ENCODE data around the gene CKAP5.

CKAP5 gene

DNA sequence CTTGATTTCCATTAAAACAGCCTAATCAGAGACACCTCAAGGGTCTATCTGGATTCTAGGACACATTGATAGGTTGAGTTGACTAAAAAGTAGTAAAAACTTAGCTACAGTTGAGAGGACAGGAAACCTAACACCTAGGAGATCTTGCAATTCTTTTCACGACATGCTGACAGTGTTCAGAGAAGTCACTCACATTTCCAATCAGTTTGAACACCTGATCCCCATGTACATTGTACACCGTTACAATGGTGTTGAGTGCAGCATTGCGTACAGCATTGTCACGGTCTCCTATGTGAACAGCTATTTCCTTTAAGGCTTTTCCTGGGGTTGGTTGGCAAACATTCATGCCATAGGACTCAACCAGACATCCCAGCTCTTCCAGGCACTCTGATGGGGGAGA, 84.3 kb downstream of the CKAP5 start:
- DNase-seq: no peak

DNA sequence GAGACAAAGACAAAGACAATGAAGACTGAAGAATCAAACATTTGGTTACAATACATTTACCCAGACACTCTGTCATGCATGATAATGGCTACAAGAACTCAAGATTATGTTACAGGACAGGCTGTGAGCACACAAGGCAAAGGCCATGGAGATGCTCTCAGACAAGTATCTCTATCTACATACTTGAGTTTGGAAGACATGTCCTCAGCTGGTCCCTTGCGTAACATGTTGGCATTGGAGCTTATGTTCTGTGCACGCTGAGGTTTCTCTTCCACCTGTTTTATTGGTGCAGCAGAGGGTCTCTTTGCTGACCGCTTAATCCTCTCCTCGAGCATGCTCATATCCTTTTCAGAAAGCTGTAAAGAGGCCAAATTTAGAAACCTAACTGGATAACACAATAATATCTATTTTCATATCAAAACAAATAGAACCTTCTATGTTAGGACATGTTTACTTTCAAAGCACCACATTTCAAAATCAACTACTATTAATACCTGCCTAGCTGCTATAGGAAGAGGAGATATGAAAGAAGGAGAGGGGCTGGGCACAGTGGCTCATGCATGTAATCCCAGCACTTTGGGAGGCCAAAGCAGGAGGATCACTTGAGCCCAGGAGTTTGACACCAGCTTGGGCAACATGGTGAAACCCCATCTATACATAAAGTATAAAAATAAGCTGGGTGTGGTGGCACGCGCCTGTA, 85.5 kb downstream of the CKAP5 start:
- no peak for DNase-seq

DNA sequence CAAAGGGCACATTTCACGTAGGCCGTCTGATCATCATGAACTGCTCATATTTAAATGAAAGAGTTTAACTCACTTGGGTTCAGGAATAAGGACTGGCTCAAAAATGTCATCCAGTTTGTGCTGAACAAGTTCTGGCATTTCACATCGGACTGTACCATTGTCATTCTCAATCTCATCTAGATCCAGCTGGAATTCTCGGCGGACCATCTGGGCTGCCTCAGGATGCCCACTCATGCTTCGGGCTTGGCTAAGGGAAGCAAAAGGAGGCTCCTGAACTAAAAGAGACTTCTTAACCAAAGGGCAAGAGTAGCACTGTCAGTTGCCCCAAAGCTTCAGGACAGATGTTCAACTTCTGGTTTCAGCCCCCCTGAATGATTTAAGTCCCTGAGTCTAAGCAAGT, 86.9 kb downstream of the CKAP5 start:
- DNase-seq: no peak

DNA sequence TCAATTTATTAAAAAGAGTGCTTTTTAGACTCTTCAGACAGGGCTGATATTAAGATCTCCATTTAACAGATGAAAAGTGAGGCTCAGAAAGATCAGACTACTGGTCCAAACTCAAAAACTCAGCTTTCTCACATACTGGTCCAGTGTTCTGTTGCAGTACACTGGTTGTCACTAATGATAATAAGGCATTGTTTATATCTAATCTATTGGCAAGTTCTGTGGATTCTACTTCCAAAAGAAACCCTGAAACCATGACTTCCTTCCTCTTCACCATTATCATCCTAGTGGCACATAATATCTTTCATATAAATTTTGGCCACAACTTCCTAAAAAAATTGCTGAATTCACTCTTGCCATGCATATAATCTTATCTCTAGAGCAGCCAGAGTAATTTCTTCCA, 90.1 kb downstream of the CKAP5 start:
- no peak for DNase-seq

DNA sequence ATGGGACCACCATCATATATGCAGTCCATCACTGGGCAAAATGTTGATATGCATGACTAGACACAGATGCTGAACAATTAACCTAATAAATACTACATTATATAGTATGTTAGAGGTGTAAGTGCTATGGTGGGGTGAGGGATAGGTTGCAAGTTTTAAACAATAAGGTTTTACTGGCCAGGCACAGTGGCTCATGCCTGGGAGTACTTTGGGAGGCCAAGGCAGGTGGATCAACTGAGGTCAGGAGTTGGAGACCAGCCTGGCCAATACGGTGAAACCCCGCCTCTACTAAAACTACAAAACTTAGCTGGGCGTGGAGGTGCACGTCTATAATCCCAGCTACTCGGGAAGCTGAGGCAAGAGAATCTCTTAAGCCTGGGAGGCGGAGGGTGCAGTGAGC, 98.9 kb downstream of the CKAP5 start:
- no peak for DNase-seq

DNA sequence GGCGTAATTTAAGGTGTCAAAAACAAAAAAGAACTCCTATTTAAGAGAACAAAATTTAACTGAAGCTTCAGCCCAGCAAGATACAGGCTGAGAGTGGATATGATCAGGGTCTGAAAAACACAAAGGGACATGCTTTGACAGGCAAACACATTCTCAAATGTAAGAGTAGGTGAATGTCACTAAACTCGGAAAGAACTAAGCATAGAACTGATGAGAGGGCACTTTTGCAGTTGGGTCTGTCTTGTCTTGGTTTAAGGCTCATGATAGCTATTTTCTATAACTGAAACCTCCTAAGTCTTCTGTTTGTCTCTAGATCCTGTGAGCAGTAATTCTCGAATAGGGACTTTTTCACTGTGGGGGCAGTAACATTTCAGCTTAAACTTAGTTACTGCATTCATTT, 100.1 kb downstream of the CKAP5 start:
- DNase-seq: no peak

DNA sequence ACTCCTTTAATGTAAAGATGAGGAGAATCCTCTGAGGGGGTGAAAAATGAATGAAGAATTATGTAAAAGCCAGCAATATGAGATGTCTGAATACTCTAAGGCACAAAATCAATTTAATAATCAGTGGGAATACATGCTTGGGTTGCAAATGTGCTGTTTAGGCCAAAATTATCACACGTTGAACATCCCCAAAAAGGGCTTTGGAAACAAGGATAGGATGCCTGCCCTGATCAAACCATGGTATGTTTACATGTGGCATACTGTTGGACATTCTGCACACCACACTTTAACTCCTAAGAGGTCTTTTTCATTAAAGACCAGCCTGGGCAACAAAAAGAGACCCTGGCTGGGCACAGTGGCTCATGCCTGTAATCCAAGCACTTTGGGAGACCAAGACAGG, 100.8 kb downstream of the CKAP5 start:
- no peak for DNase-seq

DNA sequence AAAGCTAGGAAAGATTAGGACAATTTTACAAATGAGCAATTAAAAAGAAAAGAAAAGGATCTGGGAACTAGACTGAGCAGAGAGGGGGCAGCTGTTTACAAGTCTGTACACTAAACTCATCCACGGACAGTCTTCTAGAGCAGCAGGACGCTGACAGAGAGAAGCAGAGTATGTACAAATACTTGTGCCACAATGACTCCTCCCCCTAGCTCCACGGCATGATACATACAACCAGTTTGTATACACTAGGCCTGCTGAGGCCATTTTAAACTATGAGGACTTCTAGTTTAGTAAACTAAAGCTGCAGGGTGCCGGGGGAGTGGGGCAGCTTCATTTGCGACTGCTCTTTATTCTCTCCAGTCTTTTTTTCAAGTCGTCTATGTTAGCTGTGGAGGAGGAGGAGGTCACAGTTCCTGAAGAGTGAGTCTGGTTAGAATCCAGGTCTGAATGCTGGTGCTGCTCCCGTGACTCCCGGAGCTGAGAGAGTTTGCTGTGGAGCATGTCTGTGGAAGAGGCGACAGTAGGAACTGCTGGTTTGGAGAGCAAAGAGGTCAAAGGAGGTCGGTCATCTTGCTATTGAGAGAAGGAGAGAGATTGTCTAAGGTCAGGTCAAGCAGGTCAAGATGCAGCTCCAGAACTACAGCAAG, 102.3 kb downstream of the CKAP5 start:
- no peak for DNase-seq

DNA sequence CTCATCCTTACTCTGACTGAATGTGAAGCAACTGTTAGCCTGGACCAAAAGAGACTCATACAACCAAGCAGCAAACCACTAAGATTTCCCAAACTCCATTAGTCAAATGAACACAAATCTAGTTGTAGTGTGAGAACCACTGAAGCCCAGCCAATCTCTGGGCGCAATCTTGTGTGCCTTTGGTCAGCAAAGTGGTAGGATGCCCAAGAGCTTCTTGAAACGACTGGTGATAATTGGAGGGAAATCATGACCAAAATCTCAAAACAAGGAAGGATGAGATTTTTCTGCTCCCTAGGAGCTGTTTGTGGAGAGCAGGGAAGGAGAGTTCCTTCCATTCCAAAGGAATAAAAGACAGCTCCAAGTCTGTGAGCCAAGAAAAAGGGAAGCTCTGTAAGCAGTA, 103.0 kb downstream of the CKAP5 start:
- no peak for DNase-seq

DNA sequence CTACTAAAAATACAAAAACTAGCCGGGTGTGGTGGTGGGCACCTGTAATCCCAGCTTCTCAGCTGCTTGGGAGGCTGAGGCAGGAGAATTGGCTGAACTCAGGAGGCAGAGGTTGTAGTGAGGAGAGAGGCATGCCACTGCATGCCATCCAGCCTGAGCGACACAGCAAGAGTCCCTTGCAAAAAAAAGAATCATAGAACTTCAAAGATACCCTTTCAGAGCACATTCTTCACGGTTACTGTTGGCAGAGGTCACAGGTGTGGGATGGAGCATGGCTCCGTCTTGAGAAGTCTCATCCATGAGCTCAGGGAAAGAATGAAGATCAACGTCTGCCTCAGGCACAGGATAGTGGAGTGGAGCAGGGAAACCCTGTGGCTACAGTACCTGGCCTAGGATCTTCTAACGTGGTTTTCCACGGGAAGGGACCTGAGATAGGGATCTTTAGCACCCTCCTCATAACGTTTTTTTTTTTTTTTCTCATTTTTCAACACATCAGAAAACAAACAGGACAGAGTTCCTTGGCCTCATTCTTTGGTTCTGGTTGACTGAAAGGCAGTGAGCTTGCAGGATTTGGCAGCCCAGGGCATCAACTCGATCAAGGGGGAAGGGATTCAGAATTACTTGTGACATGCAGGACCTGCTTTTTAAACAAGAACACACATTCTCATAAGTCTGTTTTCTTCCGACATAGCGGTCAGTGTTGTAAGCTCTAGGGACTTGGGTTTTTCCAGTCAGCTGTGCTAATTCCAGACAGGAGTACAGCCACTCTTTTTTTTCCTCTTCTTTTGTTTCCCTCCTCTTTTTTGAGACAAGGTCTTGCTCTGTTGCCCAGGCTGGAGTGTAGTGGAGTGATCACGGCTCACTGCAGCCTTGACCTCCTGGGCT, 104.2 kb downstream of the CKAP5 start:
- DNase-seq: no peak

DNA sequence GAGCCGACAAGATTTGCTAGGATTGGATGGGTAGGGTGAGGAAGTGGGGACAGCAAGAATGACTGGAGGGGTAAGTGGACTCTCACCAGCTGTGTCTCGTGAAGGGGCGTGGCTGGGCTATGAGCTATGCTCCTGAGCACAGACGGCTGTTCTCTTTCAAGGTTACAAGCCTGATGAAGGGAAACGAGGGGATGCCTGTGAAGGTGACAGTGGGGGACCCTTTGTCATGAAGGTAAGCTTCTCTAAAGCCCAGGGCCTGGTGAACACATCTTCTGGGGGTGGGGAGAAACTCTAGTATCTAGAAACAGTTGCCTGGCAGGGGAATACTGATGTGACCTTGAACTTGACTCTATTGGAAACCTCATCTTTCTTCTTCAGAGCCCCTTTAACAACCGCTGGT, 107.2 kb downstream of the CKAP5 start:
- DNase-seq: no peak

DNA sequence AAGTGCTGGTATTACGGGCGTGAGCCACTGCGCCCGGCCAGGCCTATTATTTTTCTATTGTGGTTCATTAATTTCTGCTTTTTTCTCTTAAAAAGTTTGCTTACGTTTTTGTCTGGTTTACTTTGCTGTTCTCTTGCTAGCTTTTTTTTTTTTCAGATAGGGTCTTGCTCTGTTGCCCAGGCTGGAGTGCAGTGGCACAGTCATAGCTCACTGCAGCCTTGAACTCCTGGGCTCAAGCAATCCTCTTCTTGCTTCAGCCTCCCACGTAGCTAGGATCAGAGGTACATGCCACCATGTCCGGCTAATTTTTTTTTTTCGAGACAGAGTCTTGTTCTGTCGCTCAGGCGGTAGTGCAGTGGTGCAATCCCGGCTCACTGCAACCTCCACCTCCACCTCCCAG, 108.4 kb downstream of the CKAP5 start:
- no peak for DNase-seq

DNA sequence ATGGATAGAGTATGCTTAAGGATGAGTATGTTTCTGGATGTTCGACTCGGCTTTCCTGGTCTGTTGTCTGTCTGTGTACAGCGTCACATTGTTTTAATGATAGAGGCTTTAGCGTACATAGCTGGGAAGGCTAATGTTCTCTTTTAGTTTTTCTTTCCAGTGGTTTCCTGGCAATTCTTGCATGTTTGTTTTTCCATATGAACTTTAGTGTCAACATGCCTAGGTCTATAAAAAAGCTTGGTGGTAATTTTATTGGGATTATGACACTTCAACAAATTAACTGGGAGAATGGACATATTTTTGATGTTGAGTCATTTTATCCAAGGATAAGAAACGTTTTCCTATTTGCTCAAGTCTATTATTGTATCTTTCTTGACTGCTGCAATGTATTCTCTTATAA, 109.5 kb downstream of the CKAP5 start:
- DNase-seq: no peak

DNA sequence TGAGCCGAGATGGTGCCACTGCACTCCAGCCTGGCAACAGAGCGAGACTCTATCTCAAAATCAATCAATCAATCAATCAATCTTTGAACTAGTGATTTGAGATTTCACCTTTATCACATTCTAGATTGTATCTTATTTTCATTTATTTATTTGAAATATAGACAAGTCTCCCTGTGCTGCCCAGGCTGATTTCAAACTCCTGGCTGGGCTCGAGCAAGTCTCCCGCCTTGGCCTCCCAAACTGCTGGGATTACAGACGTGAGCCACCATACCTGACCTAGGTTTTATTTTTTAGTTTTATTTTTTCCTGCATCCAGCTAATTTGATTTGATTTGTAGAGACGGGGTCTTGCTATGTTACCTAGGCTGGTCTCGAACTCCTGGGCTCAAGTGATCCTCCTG, 109.9 kb downstream of the CKAP5 start:
- no peak for DNase-seq

DNA sequence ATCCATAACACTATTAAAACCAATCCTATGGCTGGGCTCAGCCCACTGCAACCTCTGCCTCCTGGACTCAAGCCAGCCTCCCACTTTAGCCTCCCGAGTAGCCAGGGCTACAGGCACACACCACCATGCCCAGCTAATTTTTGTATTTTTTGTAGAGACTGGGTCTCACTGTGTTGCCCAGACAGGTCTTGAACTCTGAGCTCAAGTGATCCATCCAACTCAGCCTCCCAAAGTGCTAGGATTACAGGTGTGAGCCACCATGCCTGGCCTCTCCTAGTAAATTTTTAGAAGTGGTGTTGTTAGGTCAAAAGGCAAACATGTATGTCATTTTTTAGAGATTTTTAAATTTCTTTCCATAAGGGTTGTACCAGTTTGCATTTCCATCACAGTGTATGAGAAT, 112.8 kb downstream of the CKAP5 start:
- no peak for DNase-seq

DNA sequence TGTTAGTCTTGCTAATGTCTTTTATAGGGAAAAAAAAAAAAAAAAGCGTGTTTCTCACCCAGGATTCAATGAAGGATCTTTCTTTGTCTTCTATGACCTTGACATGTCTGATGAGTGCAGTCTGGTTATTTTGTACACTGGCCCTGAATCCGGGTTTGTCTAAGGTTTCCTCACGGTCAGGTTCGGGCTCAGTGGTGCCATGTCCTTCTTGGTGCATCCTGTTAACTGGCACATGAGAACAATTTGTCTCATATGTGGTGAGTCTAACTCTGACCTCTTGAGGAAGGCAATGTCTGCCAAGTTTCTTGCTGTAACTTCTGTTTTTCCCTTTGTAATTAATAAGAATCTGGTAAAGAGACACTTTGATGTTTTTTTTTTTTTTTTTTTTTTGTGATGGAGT, 114.5 kb downstream of the CKAP5 start:
- DNase-seq: no peak

DNA sequence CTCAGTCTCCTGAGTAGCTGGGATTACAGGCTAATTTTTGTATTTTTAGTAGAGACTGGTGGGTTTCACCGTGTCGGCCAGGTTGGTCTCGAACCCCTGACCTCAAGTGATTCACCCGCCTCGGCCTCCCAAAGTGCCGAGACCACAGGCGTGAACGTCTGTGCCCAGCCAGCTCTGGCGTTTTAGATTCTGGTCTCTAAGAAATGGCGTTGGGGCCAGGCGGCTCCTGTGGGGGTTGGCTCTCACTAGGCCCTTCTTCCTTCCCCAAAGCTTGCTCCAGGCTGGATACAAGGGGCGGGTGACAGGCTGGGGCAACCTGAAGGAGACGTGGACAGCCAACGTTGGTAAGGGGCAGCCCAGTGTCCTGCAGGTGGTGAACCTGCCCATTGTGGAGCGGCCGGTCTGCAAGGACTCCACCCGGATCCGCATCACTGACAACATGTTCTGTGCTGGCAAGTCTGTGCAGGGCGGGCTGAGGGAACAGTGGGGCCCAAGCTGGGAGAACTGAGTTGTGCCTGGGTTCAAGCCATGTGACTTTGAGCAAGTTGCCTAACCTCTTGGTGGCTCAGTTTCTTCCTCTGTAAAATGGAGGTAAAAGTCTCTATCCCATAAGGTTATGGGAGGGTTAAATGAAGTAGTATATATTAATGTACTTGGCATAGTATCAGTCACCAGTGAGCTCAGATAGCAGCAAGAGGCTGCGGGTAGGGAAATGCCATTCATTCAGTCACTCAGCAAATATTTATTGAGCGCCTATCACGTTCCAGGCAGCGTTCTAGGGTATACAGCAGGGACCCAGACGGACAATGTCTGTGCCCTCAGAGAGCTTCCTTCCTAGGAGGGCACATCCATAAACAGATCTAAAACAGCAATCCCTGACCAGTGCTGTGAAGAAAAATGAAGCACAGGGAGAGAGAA, 116.7 kb downstream of the CKAP5 start:
- no peak for DNase-seq

DNA sequence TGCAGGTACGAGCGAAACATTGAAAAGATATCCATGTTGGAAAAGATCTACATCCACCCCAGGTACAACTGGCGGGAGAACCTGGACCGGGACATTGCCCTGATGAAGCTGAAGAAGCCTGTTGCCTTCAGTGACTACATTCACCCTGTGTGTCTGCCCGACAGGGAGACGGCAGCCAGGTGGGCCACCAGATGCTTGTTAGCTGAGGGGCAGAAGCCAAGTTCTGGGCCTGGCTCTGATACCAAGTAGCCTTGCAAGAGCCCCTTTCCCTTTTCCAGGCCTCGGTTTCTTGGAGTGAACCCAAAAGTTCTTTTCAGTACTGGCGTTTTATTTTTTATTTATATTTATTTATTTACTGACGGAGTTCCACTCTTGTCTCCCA, 117.4 kb downstream of the CKAP5 start:
- no peak for DNase-seq

DNA sequence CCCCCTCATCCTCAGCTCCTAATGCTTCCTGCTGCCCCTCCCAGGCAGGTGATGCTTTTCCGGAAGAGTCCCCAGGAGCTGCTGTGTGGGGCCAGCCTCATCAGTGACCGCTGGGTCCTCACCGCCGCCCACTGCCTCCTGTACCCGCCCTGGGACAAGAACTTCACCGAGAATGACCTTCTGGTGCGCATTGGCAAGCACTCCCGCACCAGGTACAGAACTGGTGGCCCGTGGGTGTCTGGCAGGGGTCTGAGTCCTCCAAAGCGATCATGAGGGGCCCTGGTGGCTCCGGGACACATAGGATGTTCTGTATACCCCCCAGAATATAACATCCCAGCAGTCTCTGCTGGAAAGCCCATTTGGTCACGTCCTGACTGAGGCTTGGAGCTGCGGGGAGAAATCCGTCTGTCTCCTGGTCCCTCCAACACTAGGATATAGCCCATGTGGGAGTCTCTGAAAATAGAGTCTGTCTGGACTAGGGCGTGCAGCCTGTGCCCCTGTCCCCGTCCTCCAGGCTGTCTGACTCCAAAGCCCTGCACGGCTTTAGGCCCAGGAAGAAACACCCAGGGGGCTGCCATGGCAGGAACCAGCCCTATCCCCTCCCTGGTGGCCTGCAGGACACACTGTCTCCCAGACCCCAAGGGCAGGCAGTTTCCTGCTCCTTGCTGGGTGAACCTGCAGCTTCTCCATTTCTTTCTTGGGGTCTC, 118.0 kb downstream of the CKAP5 start:
- DNase-seq: no peak

DNA sequence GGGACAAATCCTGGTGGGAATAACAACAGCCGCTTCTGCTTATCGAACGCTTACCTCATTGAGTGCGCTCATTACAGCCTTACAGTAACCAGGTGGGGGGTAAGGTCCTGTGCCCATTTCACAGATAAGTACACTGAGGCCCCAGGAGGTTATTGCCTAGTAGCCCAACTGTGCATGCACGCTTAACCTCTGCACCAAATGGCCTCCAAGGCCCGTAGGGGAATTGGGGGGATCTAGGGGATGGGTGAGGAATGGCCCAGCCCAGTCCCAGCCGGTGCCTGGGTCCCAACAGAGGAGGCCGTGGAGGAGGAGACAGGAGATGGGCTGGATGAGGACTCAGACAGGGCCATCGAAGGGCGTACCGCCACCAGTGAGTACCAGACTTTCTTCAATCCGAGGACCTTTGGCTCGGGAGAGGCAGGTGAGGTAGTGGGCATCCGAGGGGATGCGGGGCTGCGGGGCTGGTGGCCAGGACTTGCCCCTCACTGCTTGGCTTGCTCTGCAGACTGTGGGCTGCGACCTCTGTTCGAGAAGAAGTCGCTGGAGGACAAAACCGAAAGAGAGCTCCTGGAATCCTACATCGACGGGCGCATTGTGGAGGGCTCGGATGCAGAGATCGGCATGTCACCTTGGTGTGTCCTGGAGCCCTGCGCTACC, 119.7 kb downstream of the CKAP5 start:
- DNase-seq: no peak

DNA sequence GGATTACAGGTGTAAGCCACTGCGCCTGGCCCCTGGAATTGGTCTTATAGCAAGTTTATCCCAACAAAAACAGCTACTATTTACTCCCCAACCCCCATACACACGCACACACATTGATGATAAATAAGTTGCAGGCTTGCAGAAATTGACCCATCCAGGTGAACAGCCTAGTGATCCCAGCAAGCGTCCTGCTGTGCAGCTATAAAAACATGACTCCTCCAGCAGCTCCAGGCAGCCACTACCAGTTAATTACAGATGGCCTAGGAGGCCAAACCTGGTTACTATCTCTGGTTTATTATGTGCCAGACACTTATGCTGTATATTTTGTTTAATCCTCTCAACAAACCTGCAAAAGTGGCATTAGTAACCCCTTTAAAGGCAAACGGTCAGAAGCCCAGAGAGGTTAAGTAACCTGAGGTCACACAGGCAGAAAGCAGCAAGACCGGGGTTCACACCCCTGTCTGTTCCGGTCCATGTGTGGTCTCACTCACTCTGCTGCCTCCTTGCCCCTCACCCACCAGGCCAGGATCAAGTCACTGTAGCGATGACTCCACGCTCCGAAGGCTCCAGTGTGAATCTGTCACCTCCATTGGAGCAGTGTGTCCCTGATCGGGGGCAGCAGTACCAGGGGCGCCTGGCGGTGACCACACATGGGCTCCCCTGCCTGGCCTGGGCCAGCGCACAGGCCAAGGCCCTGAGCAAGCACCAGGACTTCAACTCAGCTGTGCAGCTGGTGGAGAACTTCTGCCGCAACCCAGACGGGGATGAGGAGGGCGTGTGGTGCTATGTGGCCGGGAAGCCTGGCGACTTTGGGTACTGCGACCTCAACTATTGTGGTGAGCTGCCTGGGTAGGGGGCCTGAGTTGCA, 120.5 kb downstream of the CKAP5 start:
- no peak for DNase-seq

Data from NCI-H226 (cell line).